HEK293T (cell line): ENCODE measurements around the gene ARG2.

Source experiments
- ELF4 ChIP-seq: fragments of 450-650 bp; IDR thresholded peaks from 2 replicates; pipeline ENCODE4 v1.6.1; 2017; ENCODE audit warnings: antibody characterized with exemption
- FOXM1 ChIP-seq: fragments of 450-650 bp; IDR thresholded peaks from 2 replicates; pipeline ENCODE4 v1.6.1; 2017; ENCODE audit warnings: mild to moderate bottlenecking, borderline replicate concordance
- HDGF ChIP-seq: fragments of 450-650 bp; IDR thresholded peaks from 2 replicates; pipeline ENCODE4 v1.6.1; 2017; ENCODE audit warnings: antibody characterized with exemption, borderline replicate concordance
- NFRKB ChIP-seq: fragments of 450-650 bp; IDR thresholded peaks from 2 replicates; pipeline ENCODE4 v1.6.1; 2016; ENCODE audit warnings: mild to moderate bottlenecking, moderate library complexity
- PKNOX1 ChIP-seq: fragments of 450-650 bp; IDR thresholded peaks from 2 replicates; pipeline ENCODE4 v1.6.1; 2016
- SP1 ChIP-seq: fragments of 450-650 bp; IDR thresholded peaks from 2 replicates; pipeline ENCODE4 v1.6.1; 2017
- SUZ12 ChIP-seq: fragments of 450-650 bp; IDR thresholded peaks from 2 replicates; pipeline ENCODE4 v1.6.1; 2016; ENCODE audit warnings: mild to moderate bottlenecking
- ZNF384 ChIP-seq: fragments of 450-650 bp; IDR thresholded peaks from 2 replicates; pipeline ENCODE4 v1.6.1; 2016

DNA sequence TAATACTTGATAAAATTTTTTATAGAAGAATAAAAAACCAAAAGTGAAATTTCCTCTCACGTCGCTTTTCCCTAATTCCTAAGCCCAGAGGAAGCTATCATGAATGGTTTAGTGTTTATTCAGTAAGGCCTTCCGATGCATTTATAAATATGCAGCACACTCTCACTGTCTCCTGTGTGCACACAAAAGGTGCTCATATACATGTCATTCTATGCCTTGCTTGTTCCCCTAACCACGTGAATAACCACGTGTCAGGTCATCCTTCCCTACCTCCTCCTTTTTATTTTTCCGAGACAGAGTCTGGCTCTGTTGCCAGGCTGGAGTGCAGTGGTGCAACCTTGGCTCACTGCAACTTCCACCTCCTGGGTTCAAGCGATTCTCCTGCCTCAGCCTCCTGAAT is 49.3 kb upstream of the ARG2 start:
- no peak for TF ChIP-seq NFRKB
- TF ChIP-seq PKNOX1, result no peak
- TF ChIP-seq SUZ12, result no peak
- no peak for TF ChIP-seq SP1
- no peak for TF ChIP-seq HDGF
- TF ChIP-seq ELF4, result no peak
- no peak for TF ChIP-seq ZNF384
- TF ChIP-seq FOXM1, result no peak
